GM21381 (cell line): Measurements from ENCODE around the gene ROPN1L.
A peak's percentile ranks its signal among the peaks of the same experiment; 100 is the strongest.
"Not testable (repeated sequence)": the region's sequence is repeated elsewhere in the genome, so short reads cannot be mapped to it uniquely, and the experiment has no call there.

ENCODE experiments used
- ATAC-seq: cut with Tn5 transposase; IDR thresholded peaks from one replicate; pipeline ENCODE4 v1.9.1; 2021; ENCODE audit warnings: mild to moderate bottlenecking, moderate library complexity; ENCODE audit not compliant: unreplicated experiment

ROPN1L gene

DNA sequence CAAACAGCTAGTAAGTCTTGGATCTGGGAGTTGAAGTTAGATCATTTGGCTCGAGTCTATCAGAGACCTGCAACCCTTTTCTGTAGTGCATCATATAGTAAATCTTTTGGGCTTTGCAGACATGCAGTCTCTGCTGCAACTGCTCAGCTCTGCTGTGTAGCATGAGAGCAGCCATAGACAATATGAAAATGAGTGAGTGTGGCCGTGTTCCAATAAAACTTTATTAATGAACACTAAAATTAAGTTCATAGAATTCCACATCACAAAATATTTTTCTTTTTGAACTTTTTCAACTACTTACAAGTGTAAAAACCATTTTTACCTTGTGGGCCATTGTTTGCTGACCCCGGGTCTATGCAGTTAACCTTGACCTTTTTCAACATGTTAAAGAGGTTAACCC, 35.2 kb downstream of the ROPN1L start:
- no peak for ATAC-seq

DNA sequence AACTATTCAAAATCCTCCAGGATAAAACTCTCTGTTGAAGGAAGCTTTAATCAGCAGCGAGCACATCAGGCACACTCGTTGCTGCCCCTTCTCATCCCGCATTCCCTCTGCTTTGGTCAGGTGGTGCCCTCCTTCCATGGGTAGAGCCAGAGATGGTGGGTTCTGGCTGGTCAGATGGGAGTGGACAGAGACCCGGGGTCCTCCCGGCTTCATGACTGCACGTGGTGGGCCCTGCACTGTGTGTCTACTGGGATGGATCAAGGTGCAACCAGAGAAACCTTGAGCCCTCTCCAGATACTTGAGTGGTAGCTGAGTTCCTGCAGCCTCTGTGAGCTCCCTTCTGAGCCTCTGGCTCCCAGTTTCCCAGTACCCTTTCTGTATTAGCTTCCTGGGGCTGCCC, 36.3 kb downstream of the ROPN1L start:
- ATAC-seq: no peak

GRCh38 chr5:10478436-10478835, 36.8 kb downstream of the ROPN1L start:
- ATAC-seq: no peak

- ATAC-seq: no peak
These were observed 37.6 kb downstream of the ROPN1L start for GRCh38 chr5:10479154-10479721.

DNA sequence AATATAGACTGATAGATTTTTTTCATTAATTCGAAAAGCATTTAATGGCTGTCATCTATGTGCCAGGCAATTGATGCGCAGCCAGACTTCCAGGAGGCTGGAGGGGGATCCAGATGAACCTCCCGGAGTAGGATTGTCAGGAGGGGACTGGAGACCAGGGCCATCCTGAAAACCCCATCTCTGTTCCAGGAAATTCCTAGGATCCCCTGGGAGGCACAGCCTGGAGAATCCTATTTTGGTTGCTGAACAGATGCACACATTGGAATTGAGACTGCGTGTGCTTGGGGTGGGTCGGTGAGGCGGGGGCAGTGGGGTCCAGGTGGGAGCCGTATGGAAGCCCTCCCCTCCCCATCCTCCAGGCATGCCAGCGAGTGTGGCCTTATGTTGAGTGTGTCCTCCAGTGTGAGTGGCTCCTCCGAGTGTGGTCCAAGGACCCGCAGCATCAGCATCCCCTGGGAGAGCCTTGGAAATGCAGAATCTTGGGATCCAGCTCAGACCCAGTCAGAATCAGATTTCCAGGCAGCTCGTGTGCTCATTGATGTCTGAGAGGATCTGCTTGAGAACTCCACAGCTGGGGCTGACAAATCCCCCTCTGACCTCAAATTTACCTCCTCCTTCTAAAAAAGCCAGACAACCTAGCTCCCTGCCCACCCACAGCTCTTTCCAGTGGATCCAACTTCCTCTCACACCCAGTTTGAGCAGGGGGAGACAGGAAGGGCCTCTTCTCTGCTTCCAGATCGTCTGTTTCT, 38.7 kb downstream of the ROPN1L start:
- ATAC-seq: no peak

- ATAC-seq: no peak
These were observed 39.7 kb downstream of the ROPN1L start for GRCh38 chr5:10481241-10481935.

DNA sequence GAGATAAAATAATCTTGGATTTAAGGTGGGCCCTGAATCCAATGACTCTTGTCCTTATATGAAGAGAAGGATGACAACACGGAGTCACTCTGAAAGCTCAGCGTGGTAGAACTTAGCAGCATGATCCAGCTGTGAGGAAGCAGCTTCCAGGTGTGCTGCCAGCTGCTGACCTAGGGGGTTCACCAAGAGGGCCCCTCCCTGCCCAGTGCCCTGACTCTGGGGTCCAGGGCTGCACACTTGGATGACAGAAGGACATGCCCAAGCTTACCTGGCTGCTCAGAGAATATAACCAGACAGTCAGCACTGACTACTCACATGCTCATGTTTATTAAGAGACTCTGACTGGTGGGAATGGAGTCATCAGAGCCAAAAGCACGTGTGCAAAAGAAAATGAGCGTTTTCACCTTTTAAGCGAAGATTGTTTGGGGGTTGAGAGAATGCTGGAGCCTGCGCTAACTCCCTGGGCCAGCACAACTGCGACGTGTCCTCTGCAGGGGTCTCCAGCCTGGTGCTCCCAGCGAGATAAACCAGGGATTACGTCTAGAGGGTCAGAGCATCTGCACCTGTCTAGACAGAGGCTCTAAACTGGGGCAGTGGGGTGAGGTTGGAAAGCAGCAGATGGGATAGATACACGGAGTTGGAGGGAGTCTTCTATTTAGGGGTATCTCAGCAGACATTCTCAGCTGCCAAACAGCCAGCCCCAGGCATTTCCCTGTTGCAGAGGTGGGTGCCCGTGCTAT, 41.3 kb downstream of the ROPN1L start:
- ATAC-seq: no peak

- ATAC-seq: no peak
These were observed 43.1 kb downstream of the ROPN1L start for GRCh38 chr5:10484774-10485141.

GRCh38 chr5:10485142-10485795, 43.6 kb downstream of the ROPN1L start:
- ATAC-seq: no peak

DNA sequence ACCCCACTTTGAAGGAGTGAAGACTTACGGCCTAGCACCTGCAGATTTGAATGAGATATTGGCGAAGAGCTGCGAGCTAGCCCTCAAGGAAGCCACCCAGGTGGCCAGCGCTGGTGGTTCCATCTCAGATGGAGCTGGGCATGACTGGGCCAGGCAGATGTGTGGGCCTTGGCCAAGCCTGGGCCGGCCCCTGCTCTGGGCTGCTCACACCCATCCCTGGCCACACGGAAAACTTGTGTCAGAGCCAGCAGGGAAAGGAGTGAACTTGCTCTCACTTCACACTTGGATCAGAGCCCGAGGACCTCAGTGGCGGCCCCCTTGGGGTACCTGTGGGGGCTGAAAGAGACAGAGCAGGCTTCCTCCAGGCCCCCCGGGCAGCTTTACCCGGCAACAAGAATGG, 44.2 kb downstream of the ROPN1L start:
- ATAC-seq: no peak

DNA sequence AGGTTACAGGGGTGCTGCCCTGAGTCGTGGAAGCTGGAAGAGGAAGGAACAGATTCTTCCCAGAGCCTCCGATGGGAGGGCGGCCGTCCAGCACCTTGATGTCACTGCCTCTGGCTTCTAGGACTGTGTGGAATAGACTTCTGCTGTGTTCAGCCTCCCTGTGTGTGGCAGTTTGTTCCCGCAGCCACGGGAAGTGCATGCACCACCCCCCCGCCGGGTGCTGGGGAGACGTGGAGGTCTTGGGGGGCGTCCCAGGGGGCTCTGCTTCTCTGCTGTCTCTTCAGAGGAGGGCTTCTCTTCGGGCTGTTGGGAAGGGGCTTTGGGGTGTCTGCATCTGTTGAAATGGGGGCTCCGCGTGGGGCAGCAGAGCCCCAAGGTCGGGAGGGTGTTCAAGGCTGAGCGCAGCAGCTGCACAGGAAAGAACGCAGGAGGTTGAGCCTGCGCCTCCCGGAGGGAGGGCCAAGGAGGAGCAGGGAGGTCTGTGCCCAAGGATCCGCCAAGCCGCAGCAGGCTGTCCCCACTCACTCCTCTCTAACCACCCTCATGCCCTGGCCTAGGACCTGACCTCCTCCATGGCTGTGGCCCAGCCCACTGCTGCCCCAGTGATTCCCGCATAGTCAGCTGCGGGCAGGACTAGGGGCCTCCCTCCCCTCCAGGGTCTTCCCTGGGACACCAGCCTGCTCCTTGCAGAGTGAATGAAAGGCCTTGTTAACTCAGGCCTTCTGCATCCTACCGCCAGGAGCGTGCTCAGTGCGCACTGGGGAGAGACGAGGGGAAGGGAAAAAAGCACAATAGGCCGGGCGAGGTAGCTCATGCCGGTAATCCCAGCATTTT, 45.0 kb downstream of the ROPN1L start:
- ATAC-seq: no peak

GRCh38 chr5:10488144-10488543, 46.5 kb downstream of the ROPN1L start:
- ATAC-seq: no peak

DNA sequence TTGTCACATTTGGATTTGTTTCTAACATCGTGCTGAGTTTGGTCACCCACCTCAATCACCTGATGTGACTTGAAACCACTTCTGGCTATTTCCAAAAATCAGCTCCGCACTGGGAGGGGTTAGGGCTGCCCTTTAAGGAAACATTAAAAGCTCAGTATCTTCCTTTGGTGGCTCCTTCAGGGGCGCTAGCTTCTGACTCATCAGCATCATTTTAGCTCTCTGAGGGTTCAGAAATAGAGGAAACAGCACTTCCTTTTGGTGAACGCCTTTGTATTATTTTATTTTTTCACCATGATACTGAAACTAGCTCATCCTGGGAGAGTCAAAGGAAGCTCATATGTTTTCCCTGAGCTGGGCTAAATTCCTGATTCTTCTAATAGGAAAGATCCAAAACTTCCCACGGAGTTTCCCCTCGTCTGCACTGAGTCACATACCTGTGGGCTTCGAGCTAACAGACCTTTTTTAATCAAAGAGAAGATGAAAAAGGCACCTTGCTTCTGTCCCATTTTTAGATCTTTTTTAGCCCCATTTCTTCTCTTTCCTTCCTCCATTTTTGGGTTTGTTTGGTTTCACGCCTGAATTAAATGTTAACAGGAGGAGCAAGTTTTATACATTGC, 48.2 kb downstream of the ROPN1L start:
- ATAC-seq: peak; percentile 88

GRCh38 chr5:10490927-10491672, 49.4 kb downstream of the ROPN1L start:
- no peak for ATAC-seq

DNA sequence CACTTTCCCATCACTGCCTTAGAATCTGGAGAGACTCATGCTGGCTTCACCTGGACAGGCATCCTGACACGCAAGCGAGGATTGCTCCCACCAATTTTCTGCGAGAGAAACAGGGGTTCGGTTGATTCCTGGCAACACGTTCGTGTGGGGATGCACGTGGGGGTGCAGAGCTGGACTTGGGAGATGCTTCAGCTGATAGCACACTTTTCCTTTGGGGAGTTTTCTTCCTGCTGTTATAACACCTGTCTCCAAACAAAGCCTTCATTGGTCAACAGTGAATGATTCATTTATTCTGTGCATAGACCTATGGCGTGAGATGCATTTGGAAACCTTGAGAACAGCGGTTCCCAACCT, 50.0 kb downstream of the ROPN1L start:
- ATAC-seq: no peak

DNA sequence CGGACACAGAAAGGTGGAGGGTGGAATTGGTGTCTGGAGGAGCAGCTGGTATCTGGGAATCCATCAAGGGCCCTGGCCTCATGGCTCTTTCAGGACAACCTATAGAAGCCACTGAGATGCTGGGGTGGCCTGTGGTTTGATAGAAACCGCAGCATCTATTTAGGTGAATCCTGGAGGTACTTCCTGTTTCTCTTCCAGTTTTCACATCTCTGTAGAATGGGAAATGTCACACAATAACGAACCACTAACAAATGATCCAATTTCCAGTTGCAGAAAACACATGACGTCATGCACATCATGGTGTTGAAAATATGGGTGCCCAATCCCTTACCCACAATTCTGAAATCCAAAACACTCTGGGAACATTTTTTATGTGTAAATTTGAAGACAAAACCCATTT, 52.2 kb downstream of the ROPN1L start:
- ATAC-seq: no peak

GRCh38 chr5:10494497-10494896, 52.8 kb downstream of the ROPN1L start:
- not testable (repeated sequence) for ATAC-seq

- ATAC-seq: no peak
These were observed 55.9 kb downstream of the ROPN1L start for GRCh38 chr5:10497554-10497953.

DNA sequence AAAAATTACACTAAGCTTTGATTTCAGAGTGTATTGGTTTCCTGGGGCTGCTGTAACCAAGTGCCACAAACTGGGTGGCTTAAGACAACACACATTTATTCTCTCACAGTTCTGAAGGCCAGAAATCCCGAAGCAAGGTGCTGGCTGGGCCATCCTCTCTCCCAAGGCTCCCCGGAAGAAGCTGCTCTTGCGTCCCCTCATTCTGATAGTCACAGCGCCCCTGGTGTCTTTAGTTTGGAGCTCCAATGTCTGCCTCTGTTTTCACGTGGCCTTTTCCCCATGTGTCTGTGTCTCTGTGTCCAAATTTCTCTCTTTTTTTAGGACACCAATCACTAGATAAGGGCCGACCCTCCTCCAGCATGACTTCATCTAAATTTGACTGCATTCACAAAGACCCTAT, 56.7 kb downstream of the ROPN1L start:
- no peak for ATAC-seq
